Measurements from ENCODE around the gene NFXL1. TPM values are rescaled to one million over a fixed set of nuclear protein-coding genes. Genes with fewer than 3 reads are reported as not detected.

The NFXL1 gene
- total RNA-seq, 1 experiment from 2014 or later, result 9.2 TPM

- intact Hi-C loops (cut with micrococcal nuclease; ENCODE audit: unreplicated experiment) (no loop called here), in situ Hi-C loops (cut with HindIII; ENCODE audit: low pct_unique_long_range_greater_than_20kb, low sequenced_read_pairs) (no loop called here)
- Histone ChIP-seq H3K4me1 (ENCODE audit: control insufficient read depth, insufficient read depth, low read length) (no peaks in the 10 kb centered on the region), H3K27ac (ENCODE audit: low read length) (no peak overlapping the region), H3K9me3 (ENCODE audit: control insufficient read depth, insufficient read depth, low read depth, low read length) (no peaks in the 10 kb centered on the region), H3K27me3 (ENCODE audit: control insufficient read depth, insufficient read depth, low read length) (no peaks in the 10 kb centered on the region), H3K36me3 (ENCODE audit: control insufficient read depth, insufficient read depth, low read length) (no peaks in the 10 kb centered on the region; the same call in 1 of the 2 replicates), H3K4me3 (ENCODE audit: low read depth in 2 of 2, low read length in 2 of 2) (no peak overlapping the region)
- no peak for DNase-seq (ENCODE audit: low read depth, low spot score)
- TF ChIP-seq POLR2AphosphoS5 (IDR thresholded peaks at IDR 0.05; ENCODE audit: low read depth, low read length), result no peak
- TF ChIP-seq REST (IDR thresholded peaks at IDR 0.05; ENCODE audit: insufficient read depth in 1 of 2, low read depth in 2 of 2, low read length in 1 of 2), result no peak
- TF ChIP-seq CTCF (IDR thresholded peaks at IDR 0.05), result no peak
- no peak for TF ChIP-seq SIN3A (IDR thresholded peaks at IDR 0.05; ENCODE audit: borderline replicate concordance, insufficient read depth, low read depth, low read length)
- no peak for TF ChIP-seq TCF7L2 (IDR thresholded peaks at IDR 0.05; ENCODE audit: low read depth, low read length)
- POLR2A ChIA-PET, result no interaction called here
- CTCF ChIA-PET, result no interaction called here
- ATAC-seq, result no peak
- BruUV-seq (replicated peaks), result no TSS peak
These were observed 62.2 kb downstream of the NFXL1 start for GRCh38 chr4:47852136-47852535.

GRCh38 chr4:47849466-47849865 is 64.9 kb downstream of the NFXL1 start:
- intact Hi-C loops (cut with micrococcal nuclease; ENCODE audit: unreplicated experiment) (no loop called here), in situ Hi-C loops (cut with HindIII; ENCODE audit: low pct_unique_long_range_greater_than_20kb, low sequenced_read_pairs) (no loop called here)
- ChIA-PET POLR2A (no interaction called here), CTCF (no interaction called here)
- ATAC-seq (no peak), DNase-seq (ENCODE audit: low read depth, low spot score) (no peak)
- TF ChIP-seq POLR2AphosphoS5 (IDR thresholded peaks at IDR 0.05; ENCODE audit: low read depth, low read length) (no peak), CTCF (IDR thresholded peaks at IDR 0.05) (no peak), REST (IDR thresholded peaks at IDR 0.05; ENCODE audit: insufficient read depth in 1 of 2, low read depth in 2 of 2, low read length in 1 of 2) (no peak), TCF7L2 (IDR thresholded peaks at IDR 0.05; ENCODE audit: low read depth, low read length) (no peak), SIN3A (IDR thresholded peaks at IDR 0.05; ENCODE audit: borderline replicate concordance, insufficient read depth, low read depth, low read length) (no peak)
- Histone ChIP-seq H3K27ac (ENCODE audit: low read length) (no peak overlapping the region), H3K4me3 (ENCODE audit: low read depth in 2 of 2, low read length in 2 of 2) (no peak overlapping the region), H3K9me3 (ENCODE audit: control insufficient read depth, insufficient read depth, low read depth, low read length) (no peaks in the 10 kb centered on the region), H3K4me1 (ENCODE audit: control insufficient read depth, insufficient read depth, low read length) (no peaks in the 10 kb centered on the region), H3K36me3 (ENCODE audit: control insufficient read depth, insufficient read depth, low read length) (no peaks in the 10 kb centered on the region; the same call in 1 of the 2 replicates), H3K27me3 (ENCODE audit: control insufficient read depth, insufficient read depth, low read length) (no peaks in the 10 kb centered on the region)
- no TSS peak for BruUV-seq (replicated peaks)
